HepG2 (cell line): ENCODE results near the gene CYP2W1. TPM values are rescaled to one million over a fixed set of nuclear protein-coding genes. Genes with fewer than 3 reads are reported as not detected.

Experiments used
- AHR ChIP-seq: IDR thresholded peaks from 2 replicates; pipeline ENCODE4 v1.6.1; 2018; ENCODE audit warnings: missing genetic modification reagents, missing compliant biosample characterization
- CERS6 ChIP-seq: sonication (generic); formaldehyde crosslinking; IDR thresholded peaks from 2 replicates; pipeline ENCODE4 v1.5.0; 2020; ENCODE audit warnings: missing genetic modification reagents
- DRAP1 ChIP-seq: IDR thresholded peaks from 2 replicates; pipeline ENCODE4 v1.6.1; 2016; ENCODE audit warnings: missing genetic modification reagents, missing compliant biosample characterization
- FOXA1 ChIP-seq, 2 experiments: fragments of 450-650 bp in 1 of 2; sonication (generic) in 1 of 2; formaldehyde crosslinking in 1 of 2; IDR thresholded peaks; 2 replicates each; pipeline versions ENCODE4 v1.4.0 to v1.6.1; 2016 to 2020; ENCODE audit warnings: missing genetic modification reagents in 1 of 2
- GZF1 ChIP-seq: sonication (generic); formaldehyde crosslinking; IDR thresholded peaks from 2 replicates; pipeline ENCODE4 v1.5.1; 2020; ENCODE audit warnings: mild to moderate bottlenecking, missing genetic modification reagents
- KDM5A ChIP-seq: fragments of 200-600 bp; sonication (generic); IDR thresholded peaks from 2 replicates; pipeline ENCODE4 v1.7.0; 2018; ENCODE audit warnings: antibody characterized with exemption, mild to moderate bottlenecking, low read length, borderline replicate concordance
- KLF9 ChIP-seq: IDR thresholded peaks from 2 replicates; pipeline ENCODE4 v1.6.1; 2016; ENCODE audit warnings: low read depth
- NFE2 ChIP-seq: sonication (generic); formaldehyde crosslinking; IDR thresholded peaks from 2 replicates; pipeline ENCODE4 v1.4.0; 2020; ENCODE audit warnings: missing genetic modification reagents
- POLR2A ChIP-seq, 2 experiments: IDR thresholded peaks; 2 replicates each; pipeline ENCODE4 v1.6.1; 2011; ENCODE audit warnings: low read depth in 2 of 2, low read length in 2 of 2, mild to moderate bottlenecking in 1 of 2, moderate library complexity in 1 of 2; ENCODE audit not compliant: insufficient read depth in 1 of 2
- RARG ChIP-seq: sonication (generic); formaldehyde crosslinking; IDR thresholded peaks from 2 replicates; pipeline ENCODE4 v1.4.0; 2020; ENCODE audit warnings: low read depth, mild to moderate bottlenecking, missing genetic modification reagents
- SRSF9 ChIP-seq: fragments of 200-400 bp; formaldehyde crosslinking; IDR thresholded peaks from 2 replicates; pipeline ENCODE4 v1.6.1; 2018; ENCODE audit warnings: borderline replicate concordance, mild to moderate bottlenecking, low read depth, low read length; ENCODE audit not compliant: insufficient read depth, poor library complexity, severe bottlenecking
- THAP7 ChIP-seq: sonication (generic); formaldehyde crosslinking; IDR thresholded peaks from 2 replicates; pipeline ENCODE4 v1.8.1; 2023; ENCODE audit warnings: mild to moderate bottlenecking, missing genetic modification reagents
- THYN1 ChIP-seq: sonication (generic); formaldehyde crosslinking; IDR thresholded peaks from 2 replicates; pipeline ENCODE4 v1.8.1; 2023; ENCODE audit warnings: low read depth, mild to moderate bottlenecking, moderate library complexity, missing genetic modification reagents, borderline replicate concordance
- UBTF ChIP-seq: sonication (generic); formaldehyde crosslinking; IDR thresholded peaks from 2 replicates; pipeline ENCODE4 v1.4.0; 2020; ENCODE audit warnings: mild to moderate bottlenecking, missing genetic modification reagents
- ZNF276 ChIP-seq: sonication (generic); formaldehyde crosslinking; IDR thresholded peaks from 2 replicates; pipeline ENCODE4 v1.4.0; 2020; ENCODE audit warnings: mild to moderate bottlenecking, low read depth, missing genetic modification reagents
- ZNF704 ChIP-seq: sonication (generic); formaldehyde crosslinking; IDR thresholded peaks from 2 replicates; pipeline ENCODE4 v1.8.1; 2023; ENCODE audit warnings: mild to moderate bottlenecking, inconsistent platforms, moderate library complexity, missing genetic modification reagents, borderline replicate concordance
- ZNF891 ChIP-seq: sonication (generic); formaldehyde crosslinking; IDR thresholded peaks from 2 replicates; pipeline ENCODE4 v1.5.0; 2020; ENCODE audit warnings: mild to moderate bottlenecking, missing genetic modification reagents
- ZSCAN21 ChIP-seq: sonication (generic); formaldehyde crosslinking; IDR thresholded peaks from 2 replicates; pipeline ENCODE4 v1.8.0; 2022; ENCODE audit warnings: mild to moderate bottlenecking, missing genetic modification reagents, moderate library complexity, borderline replicate concordance
- polyA plus RNA-seq, 8 experiments: library from polyadenylated mRNA; depleted of rRNA in 3 of 8; stranded (reverse) in 7 of 8; unstranded in 1 of 8; fragments of >200 nt; fragmentation: Illumina TruSeq in 4 of 8; extraction: Trizol in 4 of 8; gene quantifications; 2 replicates each; pipeline versions ENCODE4 v1.2.1 to v1.2.3, GENCODE V29; 2011 to 2016; ENCODE audit warnings: low read depth in 4 of 8, missing spikeins in 1 of 8, mixed read lengths in 1 of 8; ENCODE audit not compliant: insufficient read depth in 1 of 8
- total RNA-seq, 5 experiments: library from RNA; depleted of rRNA; stranded (reverse); fragments of >200 nt; fragmentation: Illumina TruSeq; extraction: Trizol; gene quantifications; 2 replicates each; pipeline ENCODE4 v1.2.3, GENCODE V29; 2016; ENCODE audit warnings: low read depth in 1 of 5

Gene CYP2W1
- total and polyA plus RNA-seq, 2 of the 13 experiments (the other 11 are each of a cell fraction or from before 2014, with no cell fraction given): 19.5 to 31.7 TPM

- 0 out of 2 replicates have a peak, but pooled peaks have one; percentile 40 for TF ChIP-seq ZNF276 (CRISPR knock-in tag)
- peak; percentile 54; the same call in 1 of the 2 replicates for TF ChIP-seq ZSCAN21 (CRISPR knock-in tag)
- no peak for TF ChIP-seq KDM5A
- TF ChIP-seq THYN1 (CRISPR knock-in tag): peak; percentile 73; the same call in 1 of the 2 replicates
- no peak for TF ChIP-seq CERS6 (CRISPR knock-in tag)
- no peak; the same call in 1 of the 2 replicates for TF ChIP-seq THAP7 (CRISPR knock-in tag)
- no peak for TF ChIP-seq AHR
- TF ChIP-seq ZNF704 (CRISPR knock-in tag): 0 out of 2 replicates have a peak, but pooled peaks have one; percentile 10
- no peak for TF ChIP-seq ZNF891
- TF ChIP-seq UBTF: peak; percentile 8; the same call in 1 of the 2 replicates
- 0 out of 4 replicates have a peak, but pooled peaks of 1 of the 2 experiments have one; percentile 35 for TF ChIP-seq POLR2A (IDR thresholded peaks at IDR 0.05; ENCODE audit: insufficient read depth in 1 of 2, low read depth in 2 of 2, low read length in 2 of 2)
- TF ChIP-seq KLF9 (CRISPR knock-in tag): no peak
- no peak for TF ChIP-seq FOXA1 (IDR thresholded peaks at IDR 0.05)
- TF ChIP-seq FOXA1 (CRISPR knock-in tag; IDR thresholded peaks at IDR 0.05): peak; percentile 2; the same call in 1 of the 2 replicates
- TF ChIP-seq SRSF9: no peak
- TF ChIP-seq NFE2 (CRISPR knock-in tag): no peak
- no peak for TF ChIP-seq DRAP1
- TF ChIP-seq RARG (CRISPR knock-in tag): no peak
- TF ChIP-seq GZF1 (CRISPR knock-in tag): peak; percentile 47; the same call in 1 of the 2 replicates
These were observed 9.0 kb downstream of the CYP2W1 start (continued) for GRCh38 chr7:991729-992656.
